Measurements from ENCODE around the gene CPNE2. TPM values are rescaled to one million over a fixed set of nuclear protein-coding genes. Genes with fewer than 3 reads are reported as not detected.

CPNE2 gene
- total RNA-seq, 1 donor from 2014 or later = 6.4 TPM

- Mint-ChIP-seq H3K4me3 (no peak overlapping the region), H3K27me3 (no peaks in the 10 kb centered on the region), H3K4me1 (peaks cover 24% of the 10 kb centered on the region), H3K27ac (peak overlapping the region; percentile 8), H3K9me3 (no peaks in the 10 kb centered on the region), H3K36me3 (ENCODE audit: low read depth) (peaks cover 6% of the 10 kb centered on the region)
- no peak for DNase-seq
- intact Hi-C loops (cut with micrococcal nuclease) = no loop called here
Measured at GRCh38 chr16:57145046-57146021, 53.0 kb downstream of the CPNE2 start.

GRCh38 chr16:57146040-57146647, 53.8 kb downstream of the CPNE2 start:
- H3K9me3 Mint-ChIP-seq = no peaks in the 10 kb centered on the region
- peaks cover 21% of the 10 kb centered on the region for H3K4me1 Mint-ChIP-seq
- H3K36me3 Mint-ChIP-seq (ENCODE audit: low read depth) = peaks cover 6% of the 10 kb centered on the region
- H3K27me3 Mint-ChIP-seq = no peaks in the 10 kb centered on the region
- DNase-seq = no peak
- no peak overlapping the region for H3K27ac Mint-ChIP-seq
- H3K4me3 Mint-ChIP-seq = no peak overlapping the region
- intact Hi-C loops (cut with micrococcal nuclease) = no loop called here

- Mint-ChIP-seq H3K4me1 (peaks cover 17% of the 10 kb centered on the region), H3K9me3 (no peaks in the 10 kb centered on the region), H3K36me3 (ENCODE audit: low read depth) (peaks cover 6% of the 10 kb centered on the region), H3K4me3 (no peak overlapping the region), H3K27ac (no peak overlapping the region), H3K27me3 (no peaks in the 10 kb centered on the region)
- intact Hi-C loops (cut with micrococcal nuclease) = no loop called here
- no peak for DNase-seq
Measured at GRCh38 chr16:57146735-57147134, 54.4 kb downstream of the CPNE2 start.

- H3K4me3 Mint-ChIP-seq = no peak overlapping the region
- H3K27ac Mint-ChIP-seq = no peak overlapping the region
- DNase-seq = no peak
- H3K27me3 Mint-ChIP-seq = no peaks in the 10 kb centered on the region
- H3K36me3 Mint-ChIP-seq (ENCODE audit: low read depth) = peaks cover 10% of the 10 kb centered on the region
- peaks cover 15% of the 10 kb centered on the region for H3K4me1 Mint-ChIP-seq
- H3K9me3 Mint-ChIP-seq = no peaks in the 10 kb centered on the region
- intact Hi-C loops (cut with micrococcal nuclease) = no loop called here
Measured at GRCh38 chr16:57147381-57148221, 55.2 kb downstream of the CPNE2 start.

- H3K9me3 Mint-ChIP-seq = no peaks in the 10 kb centered on the region
- no peak for DNase-seq
- peak overlapping the region; percentile 25 for H3K27ac Mint-ChIP-seq
- H3K36me3 Mint-ChIP-seq (ENCODE audit: low read depth) = peaks cover 15% of the 10 kb centered on the region
- no peaks in the 10 kb centered on the region for H3K27me3 Mint-ChIP-seq
- no peak overlapping the region for H3K4me3 Mint-ChIP-seq
- intact Hi-C loops (cut with micrococcal nuclease) = no loop called here
- H3K4me1 Mint-ChIP-seq = peaks cover 14% of the 10 kb centered on the region
Measured at GRCh38 chr16:57148481-57148880, 56.1 kb downstream of the CPNE2 start.

- intact Hi-C loops (cut with micrococcal nuclease) = no loop called here
- peaks cover 14% of the 10 kb centered on the region for H3K4me1 Mint-ChIP-seq
- no peak for DNase-seq
- peaks cover 24% of the 10 kb centered on the region for H3K36me3 Mint-ChIP-seq (ENCODE audit: low read depth)
- H3K27me3 Mint-ChIP-seq = no peaks in the 10 kb centered on the region
- no peaks in the 10 kb centered on the region for H3K9me3 Mint-ChIP-seq
- H3K27ac Mint-ChIP-seq = no peak overlapping the region
- H3K4me3 Mint-ChIP-seq = no peak overlapping the region
Measured at GRCh38 chr16:57149391-57149790, 57.0 kb downstream of the CPNE2 start.

GRCh38 chr16:57150682-57151330, 58.4 kb downstream of the CPNE2 start:
- DNase-seq = no peak
- intact Hi-C loops (cut with micrococcal nuclease) = no loop called here

GRCh38 chr16:57151369-57151768, 59.0 kb downstream of the CPNE2 start:
- Mint-ChIP-seq H3K36me3 (ENCODE audit: low read depth) (peaks cover 34% of the 10 kb centered on the region), H3K27ac (no peak overlapping the region), H3K27me3 (no peaks in the 10 kb centered on the region), H3K9me3 (no peaks in the 10 kb centered on the region), H3K4me1 (peaks cover 21% of the 10 kb centered on the region), H3K4me3 (no peak overlapping the region)
- intact Hi-C loops (cut with micrococcal nuclease) = no loop called here
- no peak for DNase-seq

More at GRCh38 chr16:57150682-57151330, 58.4 kb downstream of the CPNE2 start:
- Mint-ChIP-seq H3K36me3 (ENCODE audit: low read depth) (peaks cover 29% of the 10 kb centered on the region), H3K9me3 (no peaks in the 10 kb centered on the region), H3K27me3 (no peaks in the 10 kb centered on the region), H3K4me1 (peaks cover 16% of the 10 kb centered on the region), H3K27ac (no peak overlapping the region), H3K4me3 (no peak overlapping the region)

- Mint-ChIP-seq H3K27me3 (no peaks in the 10 kb centered on the region), H3K4me3 (no peak overlapping the region), H3K9me3 (no peaks in the 10 kb centered on the region), H3K27ac (peak overlapping the region; percentile 34), H3K4me1 (peaks cover 26% of the 10 kb centered on the region), H3K36me3 (ENCODE audit: low read depth) (peaks cover 41% of the 10 kb centered on the region)
- intact Hi-C loops (cut with micrococcal nuclease) = no loop called here
- DNase-seq = no peak
Measured at GRCh38 chr16:57152096-57153093, 60.0 kb downstream of the CPNE2 start.

GRCh38 chr16:57153841-57154240, 61.5 kb downstream of the CPNE2 start:
- Mint-ChIP-seq H3K27me3 (no peaks in the 10 kb centered on the region), H3K36me3 (ENCODE audit: low read depth) (peaks cover 45% of the 10 kb centered on the region), H3K4me1 (peaks cover 21% of the 10 kb centered on the region), H3K4me3 (no peak overlapping the region), H3K27ac (no peak overlapping the region), H3K9me3 (no peaks in the 10 kb centered on the region)
- DNase-seq = no peak
- intact Hi-C loops (cut with micrococcal nuclease) = no loop called here

- Mint-ChIP-seq H3K27ac (peak overlapping the region; percentile 67), H3K36me3 (ENCODE audit: low read depth) (peaks cover 59% of the 10 kb centered on the region), H3K4me1 (peaks cover 23% of the 10 kb centered on the region), H3K4me3 (peak overlapping the region; percentile 23), H3K9me3 (no peaks in the 10 kb centered on the region), H3K27me3 (no peaks in the 10 kb centered on the region)
- intact Hi-C loops (cut with micrococcal nuclease) = no loop called here
- DNase-seq = no peak
Measured at GRCh38 chr16:57155702-57156350, 63.4 kb downstream of the CPNE2 start.

- Mint-ChIP-seq H3K27ac (no peak overlapping the region), H3K4me1 (peaks cover 23% of the 10 kb centered on the region), H3K4me3 (peak overlapping the region; percentile 23), H3K9me3 (no peaks in the 10 kb centered on the region), H3K27me3 (no peaks in the 10 kb centered on the region), H3K36me3 (ENCODE audit: low read depth) (peaks cover 63% of the 10 kb centered on the region)
- intact Hi-C loops (cut with micrococcal nuclease) = no loop called here
- no peak for DNase-seq
Measured at GRCh38 chr16:57156351-57156703, 63.9 kb downstream of the CPNE2 start.
